HG02623 (cell line): ENCODE results near the gene TUNAR.

Experiments used
- ATAC-seq: cut with Tn5 transposase; IDR thresholded peaks from one replicate; pipeline ENCODE4 v1.9.1; 2021; ENCODE audit warnings: moderate library complexity; ENCODE audit not compliant: unreplicated experiment

Gene TUNAR

GRCh38 chr14:95911456-95911855 lies 34.8 kb downstream of the TUNAR start:
- no peak for ATAC-seq

GRCh38 chr14:95915330-95915729 lies 38.7 kb downstream of the TUNAR start:
- ATAC-seq, result no peak

GRCh38 chr14:95918466-95918865 lies 41.8 kb downstream of the TUNAR start:
- no peak for ATAC-seq

GRCh38 chr14:95920769-95921438 lies 44.3 kb downstream of the TUNAR start:
- ATAC-seq, result no peak

GRCh38 chr14:95922080-95922479 lies 45.4 kb downstream of the TUNAR start:
- no peak for ATAC-seq

- ATAC-seq, result no peak
These were observed 52.1 kb downstream of the TUNAR start for GRCh38 chr14:95928751-95929150.

GRCh38 chr14:95931384-95931783 lies 54.8 kb downstream of the TUNAR start:
- ATAC-seq, result no peak

- no peak for ATAC-seq
These were observed 58.7 kb downstream of the TUNAR start for GRCh38 chr14:95935228-95935822.

GRCh38 chr14:95936041-95936440 lies 59.4 kb downstream of the TUNAR start:
- ATAC-seq, result no peak

- no peak for ATAC-seq
These were observed 62.7 kb downstream of the TUNAR start for GRCh38 chr14:95939335-95939734.

GRCh38 chr14:95941897-95942296 lies 65.3 kb downstream of the TUNAR start:
- no peak for ATAC-seq

GRCh38 chr14:95943699-95944098 lies 67.1 kb downstream of the TUNAR start:
- no peak for ATAC-seq

- ATAC-seq, result no peak
These were observed 67.8 kb downstream of the TUNAR start for GRCh38 chr14:95944462-95944861.

- ATAC-seq, result no peak
These were observed 70.2 kb downstream of the TUNAR start for GRCh38 chr14:95946867-95947266.

GRCh38 chr14:95948558-95948981 lies 71.9 kb downstream of the TUNAR start:
- ATAC-seq, result no peak

GRCh38 chr14:95951359-95951758 lies 74.7 kb downstream of the TUNAR start:
- ATAC-seq, result no peak

- no peak for ATAC-seq
These were observed 76.6 kb downstream of the TUNAR start for GRCh38 chr14:95953111-95953724.

GRCh38 chr14:95956601-95957460 lies 80.2 kb downstream of the TUNAR start:
- ATAC-seq, result no peak

- no peak for ATAC-seq
These were observed 81.5 kb downstream of the TUNAR start for GRCh38 chr14:95958105-95958504.

GRCh38 chr14:95959317-95959716 lies 82.7 kb downstream of the TUNAR start:
- no peak for ATAC-seq

GRCh38 chr14:95961481-95961880 lies 84.8 kb downstream of the TUNAR start:
- ATAC-seq, result no peak
